Measurements from ENCODE around the gene OCIAD1.
"Not testable (repeated sequence)": the region's sequence is repeated elsewhere in the genome, so short reads cannot be mapped to it uniquely, and the experiment has no call there.

The OCIAD1 gene

DNA sequence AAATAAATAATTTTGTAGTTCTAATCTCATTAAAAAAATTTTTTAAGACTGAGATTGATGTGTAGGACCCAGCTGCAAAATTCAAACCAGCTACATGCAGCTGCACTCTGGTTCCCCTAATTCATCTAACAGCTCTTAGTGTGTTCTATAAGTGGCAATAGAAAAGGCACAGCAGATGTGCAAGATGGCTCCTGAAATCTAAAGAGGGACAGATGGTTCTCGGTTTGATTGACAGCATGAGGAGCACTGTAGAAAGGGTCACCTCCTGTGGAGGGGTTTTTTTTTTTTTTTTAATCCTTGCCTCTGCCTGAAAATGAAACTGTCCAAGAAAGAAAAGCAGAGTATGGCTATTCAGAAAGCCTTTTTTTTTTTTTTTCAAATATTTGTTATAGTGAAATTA lies 16.9 kb upstream of the OCIAD1 start:
- intact Hi-C loops (cut with DNase I) = no loop called here
- no peak for DNase-seq

DNA sequence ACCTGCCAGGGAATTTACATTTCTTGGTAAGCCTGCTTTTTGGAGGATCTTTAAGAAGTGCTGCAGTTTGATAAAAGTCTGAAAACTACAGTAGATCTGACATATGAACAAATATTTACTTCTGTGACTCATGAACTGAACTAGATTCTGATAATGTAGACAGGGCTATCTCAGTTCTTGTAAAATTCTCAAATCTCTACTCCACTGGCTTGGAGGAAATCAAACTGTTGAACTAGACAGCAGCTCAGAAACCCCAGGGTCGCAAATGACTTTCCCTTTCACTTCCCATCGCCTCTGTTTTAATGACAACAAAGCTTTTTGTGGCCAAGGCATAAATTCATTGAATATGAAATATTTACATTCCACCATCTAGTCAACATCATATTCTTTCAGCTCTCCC lies 15.4 kb upstream of the OCIAD1 start:
- intact Hi-C loops (cut with DNase I) = no loop called here
- no peak for DNase-seq

DNA sequence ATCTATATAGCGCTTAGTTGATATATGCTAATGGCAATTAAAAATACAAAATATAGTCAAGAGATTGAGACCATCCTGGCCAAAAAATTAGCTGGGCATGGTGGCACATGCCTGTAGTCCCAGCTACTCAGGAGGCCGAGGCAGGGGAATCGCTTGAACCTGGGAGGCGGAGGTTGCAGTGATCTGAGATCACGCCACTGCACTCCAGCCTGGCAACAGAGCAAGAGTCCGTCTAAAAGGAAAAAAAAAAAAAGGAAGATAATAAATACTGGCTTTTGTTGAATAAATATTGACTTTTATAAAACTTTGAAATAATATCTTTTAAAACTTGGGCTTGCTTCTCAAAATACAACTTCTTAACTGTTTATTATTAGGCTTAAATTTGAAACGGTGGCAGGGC lies 14.6 kb upstream of the OCIAD1 start:
- intact Hi-C loops (cut with DNase I); DNase-seq: not testable (repeated sequence)

DNA sequence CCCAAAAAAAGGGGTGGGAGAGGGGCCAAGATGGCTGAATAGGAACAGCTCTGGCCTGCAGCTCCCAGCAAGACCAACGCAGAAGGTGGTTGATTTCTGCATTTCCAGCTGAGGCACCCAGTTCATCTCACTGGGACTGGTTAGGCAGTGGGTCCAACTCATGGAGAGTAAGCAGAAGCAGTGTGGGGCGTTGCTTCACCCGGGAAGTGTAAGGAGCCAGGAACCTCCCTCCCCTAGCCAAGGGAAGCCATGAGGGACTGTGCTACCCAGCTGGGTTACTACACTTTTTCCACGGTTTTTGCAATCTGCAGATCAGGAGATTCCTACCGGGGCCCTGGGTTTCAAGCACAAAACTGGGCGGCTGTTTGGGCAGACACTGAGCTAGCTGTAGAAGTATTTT lies 13.9 kb upstream of the OCIAD1 start:
- intact Hi-C loops (cut with DNase I) = no loop called here
- DNase-seq = no peak

DNA sequence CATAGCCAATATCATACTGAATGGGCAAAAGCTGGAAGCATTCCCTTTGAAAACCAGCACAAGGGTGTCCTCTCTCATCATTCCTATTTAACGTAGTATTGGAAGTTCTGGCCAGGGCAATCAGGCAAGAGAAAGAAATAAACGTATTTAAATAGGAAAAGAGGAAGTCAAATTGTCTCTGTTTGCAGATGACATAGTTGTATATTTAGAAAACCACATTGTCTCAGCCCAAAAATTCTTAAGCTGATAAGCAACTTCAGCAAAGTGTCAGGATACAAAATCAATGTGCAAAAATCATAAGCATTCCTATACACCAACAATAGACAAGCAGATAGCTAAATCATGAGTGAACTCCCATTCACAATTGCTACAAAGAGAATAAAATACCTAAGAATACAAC lies 9.5 kb upstream of the OCIAD1 start:
- intact Hi-C loops (cut with DNase I); DNase-seq: not testable (repeated sequence)

DNA sequence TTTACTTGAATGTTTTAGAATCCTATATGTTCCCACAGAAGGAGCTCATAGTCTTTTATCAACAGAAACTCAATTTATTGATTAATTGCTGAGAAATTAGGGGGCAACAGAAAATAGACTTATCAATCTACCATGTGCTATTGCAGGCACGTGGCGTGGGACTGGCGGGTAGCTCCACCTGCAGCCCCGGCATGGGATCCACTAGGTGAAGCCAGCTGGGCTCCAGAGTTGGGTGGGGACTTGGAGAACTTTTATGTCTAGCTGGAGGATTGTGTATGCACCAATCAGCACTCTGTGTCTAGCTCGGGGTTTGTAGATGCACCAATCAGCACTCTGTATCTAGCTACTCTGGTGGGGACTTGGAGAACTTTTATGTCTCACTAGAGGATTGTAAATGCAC lies 3.3 kb upstream of the OCIAD1 start:
- intact Hi-C loops (cut with DNase I) = no loop called here
- DNase-seq = no peak

DNA sequence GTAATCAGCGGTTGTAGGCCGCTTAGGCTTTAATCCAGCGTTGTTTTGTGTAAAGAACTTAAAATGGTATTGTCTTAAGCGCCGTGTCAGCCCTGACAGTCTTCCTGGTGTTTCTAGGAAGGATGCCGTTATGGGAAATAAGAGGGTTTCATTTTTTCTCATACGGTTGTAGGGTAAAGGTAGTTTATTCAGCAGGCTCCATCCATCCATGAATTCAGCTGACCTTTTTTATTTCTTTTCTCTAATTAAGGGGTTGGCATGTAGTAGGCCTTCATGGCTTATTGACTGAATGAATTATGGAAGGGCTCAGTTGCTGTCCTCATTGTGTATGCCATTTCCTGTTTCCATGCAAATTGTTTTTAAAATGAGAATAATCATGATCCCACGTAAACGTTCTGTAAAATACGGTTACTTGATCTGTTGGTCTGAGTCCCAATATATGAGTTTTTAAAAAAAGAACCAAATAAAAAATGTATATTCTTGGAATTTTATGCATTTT lies 693 bp downstream of the OCIAD1 start:
- DNase-seq = no peak
- intact Hi-C loops (cut with DNase I) = loop anchor here (5.0 kb wide), 1 partner anchor 49 kb away; the partner anchor contains the start of gene FRYL

DNA sequence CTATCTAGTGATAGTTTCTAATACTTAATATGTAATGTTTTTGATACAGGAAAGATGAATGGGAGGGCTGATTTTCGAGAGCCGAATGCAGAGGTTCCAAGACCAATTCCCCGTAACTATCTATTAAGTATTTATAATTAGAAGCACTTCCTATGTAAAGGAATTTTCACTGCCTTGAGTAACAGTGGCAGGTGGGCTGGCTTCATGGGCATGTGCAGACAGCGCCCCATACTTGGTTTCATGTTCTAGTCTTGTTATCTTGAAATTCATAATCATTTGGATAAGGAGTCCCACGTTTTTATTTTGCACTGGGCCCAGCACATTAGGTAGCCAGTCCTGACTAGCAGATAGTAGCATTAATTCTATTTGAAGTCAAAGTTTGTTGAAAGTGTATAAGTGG lies 1.7 kb downstream of the OCIAD1 start:
- DNase-seq = no peak
- intact Hi-C loops (cut with DNase I) = loop anchor here (5.0 kb wide), 1 partner anchor 50 kb away; the partner anchor contains the start of gene FRYL

DNA sequence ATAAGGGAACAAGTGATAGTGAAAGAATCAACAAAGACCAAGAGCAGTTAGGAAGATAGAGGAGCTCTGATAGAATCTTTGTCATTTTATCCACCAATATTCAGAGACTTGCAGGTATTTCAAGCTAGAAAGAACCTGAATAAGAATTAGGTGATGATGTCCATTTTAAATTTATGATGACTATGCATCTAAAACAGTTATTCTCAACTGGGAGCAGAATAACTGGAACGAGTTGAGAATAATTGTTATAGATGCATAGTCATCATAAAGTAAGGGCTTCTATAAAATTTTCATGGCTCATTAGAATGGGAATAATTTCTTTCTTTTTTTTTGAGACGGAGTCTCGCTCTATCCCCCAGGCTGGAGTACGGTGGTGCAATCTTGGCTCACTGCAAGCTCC lies 5.8 kb downstream of the OCIAD1 start:
- intact Hi-C loops (cut with DNase I) = no loop called here
- DNase-seq = no peak

DNA sequence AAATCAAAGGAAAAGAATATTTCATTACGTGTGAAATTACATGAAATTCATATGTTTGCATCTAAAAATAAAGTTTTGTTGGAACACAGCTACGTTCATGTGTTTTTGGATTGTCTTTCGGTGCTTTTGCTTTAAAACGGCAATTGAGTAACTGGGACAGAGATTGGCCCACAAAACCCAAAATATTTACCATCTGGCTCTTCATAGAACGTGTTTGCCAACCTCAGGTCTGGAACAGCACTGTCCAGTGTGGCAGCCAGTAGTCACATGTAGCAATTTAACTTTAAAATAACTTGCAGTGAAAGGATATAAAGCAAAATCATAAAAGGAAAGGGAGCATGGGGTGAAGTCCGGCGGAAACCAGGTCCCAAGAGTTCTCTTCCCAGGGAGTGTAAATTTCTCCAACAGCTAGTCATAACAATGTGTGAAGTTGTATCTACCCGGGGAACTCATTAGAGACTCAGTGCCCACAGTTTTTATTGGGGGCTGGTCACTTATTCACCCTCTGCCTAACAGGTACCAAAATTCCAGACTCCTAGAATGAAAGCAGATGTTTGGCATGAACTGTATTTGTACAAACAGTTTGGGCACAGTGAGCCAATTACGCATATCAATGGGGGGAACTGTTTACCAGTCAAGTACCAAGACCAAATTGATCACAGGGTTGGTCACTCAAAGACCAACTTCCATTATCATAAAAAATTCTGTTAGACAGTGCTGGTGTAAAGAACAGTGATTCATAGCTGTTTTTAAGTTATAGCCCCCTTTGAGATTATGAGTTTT lies 10.3 kb downstream of the OCIAD1 start:
- intact Hi-C loops (cut with DNase I) = no loop called here
- DNase-seq = no peak

DNA sequence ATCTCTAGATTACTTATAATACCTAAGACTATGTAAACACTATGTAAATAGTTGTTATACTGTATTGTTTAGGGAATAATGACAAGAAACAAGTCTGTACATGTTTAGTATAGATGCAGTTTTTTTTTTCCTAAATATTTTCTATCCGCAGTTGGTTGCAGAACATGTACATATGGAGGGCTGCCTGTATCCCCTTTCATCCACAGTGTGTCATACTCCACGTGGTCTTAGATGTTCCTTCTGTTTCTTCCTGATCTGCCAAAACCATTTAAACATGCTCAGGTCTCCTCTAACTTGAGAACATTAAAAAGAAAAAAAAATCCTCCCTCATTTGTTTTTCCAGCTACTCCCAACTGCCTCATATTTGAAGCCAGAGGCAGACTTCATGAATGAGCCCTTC lies 14.0 kb downstream of the OCIAD1 start:
- no peak for DNase-seq
- intact Hi-C loops (cut with DNase I) = no loop called here

DNA sequence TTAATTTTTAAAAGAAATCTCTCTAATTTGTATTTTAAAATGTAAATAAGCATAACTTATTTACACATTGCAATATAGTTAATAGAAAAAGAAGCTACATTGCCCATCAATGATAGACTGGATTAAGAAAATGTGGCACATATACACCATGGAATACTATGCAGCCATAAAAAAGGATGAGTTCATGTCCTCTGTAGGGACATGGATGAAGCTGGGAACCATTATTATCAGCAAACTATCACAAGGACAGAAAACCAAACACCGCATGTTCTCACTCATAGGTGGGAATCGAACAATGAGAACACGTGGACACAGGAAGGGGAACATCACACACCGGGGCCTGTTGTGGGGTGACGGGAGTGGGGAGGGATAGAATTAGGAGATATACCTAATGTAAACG lies 17.9 kb downstream of the OCIAD1 start:
- intact Hi-C loops (cut with DNase I); DNase-seq: not testable (repeated sequence)

DNA sequence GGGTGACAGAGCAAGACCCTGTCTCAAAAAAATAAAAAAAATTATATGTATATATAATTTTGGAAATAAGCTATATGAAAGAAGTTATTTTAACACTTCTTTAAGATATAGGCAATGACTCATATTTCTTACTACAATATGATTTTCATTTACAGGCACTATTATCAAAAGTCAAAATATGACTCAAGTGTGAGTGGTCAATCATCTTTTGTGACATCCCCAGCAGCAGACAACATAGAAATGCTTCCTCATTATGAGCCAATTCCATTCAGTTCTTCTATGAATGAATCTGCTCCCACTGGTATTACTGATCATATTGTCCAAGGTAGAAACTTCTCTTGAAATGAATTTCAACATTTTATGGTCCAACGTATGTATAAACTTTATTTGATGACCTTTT lies 20.8 kb downstream of the OCIAD1 start:
- no peak for DNase-seq
- intact Hi-C loops (cut with DNase I) = no loop called here

DNA sequence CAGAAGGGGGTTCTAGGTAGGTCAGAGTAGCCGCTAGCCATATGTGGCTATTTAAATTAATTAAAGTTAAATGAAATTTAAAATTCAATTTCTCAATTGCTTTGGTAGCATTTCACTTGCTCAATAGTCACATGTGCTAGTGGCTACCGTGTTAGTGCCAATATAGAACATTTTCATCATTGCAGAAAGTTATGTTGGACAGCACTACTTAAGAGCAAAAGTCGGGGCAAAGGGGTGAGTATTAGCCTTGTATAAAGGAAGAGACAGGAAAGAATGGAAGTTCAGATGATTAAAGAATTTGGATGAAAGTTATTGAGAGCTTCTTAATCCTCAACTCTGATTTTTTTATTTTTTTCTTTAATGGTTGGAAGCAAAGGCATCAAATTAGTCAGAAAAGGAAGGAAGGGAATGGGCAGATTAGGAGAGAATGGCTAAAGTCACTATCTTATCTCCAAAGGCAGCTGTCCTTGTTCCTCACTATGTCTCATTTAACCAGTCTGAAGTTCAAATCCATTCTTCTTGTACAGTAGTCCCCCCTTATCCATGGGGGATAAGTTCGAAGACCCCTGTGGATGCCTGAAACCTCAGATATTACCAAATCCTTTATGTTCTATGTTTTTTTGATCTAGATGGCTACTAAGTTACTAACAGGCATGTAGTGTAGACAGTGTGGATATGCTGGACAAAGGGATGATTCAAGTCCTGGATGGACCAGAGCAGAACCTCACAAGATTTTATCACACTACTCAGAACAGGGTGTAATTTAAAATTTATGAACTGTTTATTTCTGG lies 22.9 kb downstream of the OCIAD1 start:
- no peak for DNase-seq
- intact Hi-C loops (cut with DNase I) = no loop called here

DNA sequence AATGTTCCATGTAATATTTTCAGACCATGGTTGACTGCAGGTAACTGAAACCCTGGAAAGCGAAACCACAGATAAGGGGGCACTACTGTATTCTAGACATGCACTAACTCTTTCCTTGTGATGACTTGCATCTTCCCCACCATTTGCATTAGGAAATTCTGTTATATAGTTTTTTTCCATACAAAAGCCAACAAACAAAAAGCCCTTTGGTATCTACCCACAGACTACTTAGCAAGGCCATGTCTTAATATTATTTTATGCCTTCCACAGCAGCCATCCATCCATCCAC lies 23.5 kb downstream of the OCIAD1 start:
- DNase-seq = no peak
- intact Hi-C loops (cut with DNase I) = no loop called here

DNA sequence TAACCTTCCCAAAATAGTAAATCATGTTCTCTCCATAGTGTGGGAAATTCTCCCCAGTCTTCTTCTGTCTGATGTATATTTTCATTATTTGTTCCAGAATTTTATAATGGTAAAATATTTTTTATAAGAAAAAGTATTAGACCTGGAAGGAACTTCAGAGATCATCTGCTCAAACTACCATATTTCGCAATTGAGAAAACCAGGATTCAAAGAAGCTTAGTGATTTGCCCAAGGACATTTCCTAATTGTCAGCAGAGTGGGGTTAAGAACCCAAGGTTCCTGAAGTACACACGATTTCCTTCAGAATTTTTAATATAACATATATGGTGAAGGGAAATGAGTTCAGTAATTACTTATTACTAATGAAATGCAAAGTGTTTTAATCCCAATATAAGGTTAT lies 24.1 kb downstream of the OCIAD1 start:
- no peak for DNase-seq
- intact Hi-C loops (cut with DNase I) = no loop called here

DNA sequence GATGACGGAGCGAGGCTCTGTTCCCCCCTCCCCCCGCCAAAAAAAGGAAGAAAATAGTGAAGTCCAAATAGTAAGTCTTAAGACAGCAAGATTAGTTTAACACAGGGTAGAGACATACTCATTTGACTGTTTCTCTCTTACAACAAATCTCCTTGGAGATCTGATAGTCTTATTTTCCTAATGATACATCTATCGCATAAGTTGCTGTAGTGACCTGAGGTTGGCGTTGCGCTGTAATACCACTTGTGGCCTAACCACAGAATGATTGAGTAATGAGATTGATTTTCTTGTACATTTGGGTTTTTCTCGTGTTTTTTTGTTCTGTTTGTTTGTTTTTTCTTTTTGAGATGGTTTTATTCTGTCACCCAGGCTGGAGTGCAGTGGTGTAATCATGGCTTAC lies 27.2 kb downstream of the OCIAD1 start:
- intact Hi-C loops (cut with DNase I) = no loop called here

DNA sequence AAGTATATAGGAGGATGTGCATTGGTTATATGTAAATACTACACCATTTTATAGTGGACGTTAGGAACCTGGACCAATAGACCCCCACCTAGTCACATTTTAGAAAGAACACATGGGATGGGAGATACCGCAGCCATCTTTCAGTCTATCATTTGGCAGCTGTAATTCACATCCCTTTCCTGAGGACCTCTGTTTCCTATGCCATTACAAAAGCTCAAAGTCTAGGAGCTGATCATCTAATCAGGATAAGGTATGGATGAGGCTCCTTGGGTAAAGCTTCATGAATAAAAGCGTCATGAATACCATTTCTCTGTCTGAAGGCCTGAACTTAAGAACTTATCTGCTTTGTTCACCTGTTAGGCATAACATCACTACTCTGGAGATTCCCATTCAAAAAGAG lies 31.1 kb downstream of the OCIAD1 start:
- intact Hi-C loops (cut with DNase I) = no loop called here
- DNase-seq = no peak

More for the DNA sequence above, 27.2 kb downstream of the OCIAD1 start:
- no peak for DNase-seq

DNA sequence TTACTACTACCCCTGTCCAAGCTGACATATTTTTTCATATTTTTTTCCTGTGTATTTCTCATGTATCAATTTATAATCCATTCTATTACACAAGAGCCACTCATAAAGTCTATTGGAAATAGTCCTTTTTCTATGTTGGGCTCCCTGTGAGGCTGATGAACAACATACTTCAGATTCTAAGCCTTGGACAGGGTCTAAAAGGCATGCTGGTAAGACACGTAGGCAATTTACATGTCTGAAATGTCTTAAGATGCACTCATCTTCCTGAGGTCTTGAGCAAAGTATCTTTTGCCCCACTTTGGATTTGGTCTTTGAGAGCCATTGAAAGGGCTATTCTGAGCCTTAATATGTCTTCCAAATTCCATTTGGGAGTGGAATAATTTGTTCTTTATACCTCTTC lies 31.8 kb downstream of the OCIAD1 start:
- no peak for DNase-seq
- intact Hi-C loops (cut with DNase I) = no loop called here

DNA sequence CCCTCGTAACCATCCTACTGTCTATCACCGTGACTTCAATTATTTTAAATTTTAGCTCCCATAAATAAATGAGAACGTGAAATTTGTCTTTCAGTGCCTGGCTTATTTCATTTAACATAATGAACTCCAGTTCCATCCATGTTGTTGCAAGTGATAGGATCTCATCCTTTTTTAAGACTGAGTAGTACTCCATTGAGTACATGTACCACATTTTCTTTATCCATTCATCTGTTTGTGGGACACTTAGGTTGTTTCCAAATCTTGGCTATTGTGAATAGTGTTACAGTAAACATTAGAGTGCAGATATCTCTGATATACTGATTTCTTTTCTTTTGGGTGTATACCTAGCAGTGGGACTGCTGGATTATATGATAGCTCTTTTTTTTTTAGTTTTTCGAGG lies 32.8 kb downstream of the OCIAD1 start:
- no peak for DNase-seq
- intact Hi-C loops (cut with DNase I) = no loop called here

DNA sequence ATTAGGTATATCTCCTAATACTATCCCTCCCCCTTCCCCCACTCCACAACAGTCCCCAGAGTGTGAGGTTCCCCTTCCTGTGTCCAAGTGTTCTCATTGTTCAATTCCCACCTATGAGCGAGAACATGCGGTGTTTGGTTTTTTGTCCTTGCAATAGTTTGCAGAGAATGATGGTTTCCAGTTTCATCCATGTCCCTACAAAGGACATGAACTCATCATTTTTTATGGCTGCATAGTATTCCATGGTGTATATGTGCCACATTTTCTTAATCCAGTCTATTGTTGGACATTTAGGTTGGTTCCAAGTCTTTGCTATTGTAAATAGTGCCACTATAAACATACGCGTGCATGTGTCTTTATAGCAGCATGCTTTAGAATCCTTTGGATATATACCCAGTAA lies 33.8 kb downstream of the OCIAD1 start:
- intact Hi-C loops (cut with DNase I); DNase-seq: not testable (repeated sequence)
